Measurements from ENCODE around the gene CYTH1.

DNA sequence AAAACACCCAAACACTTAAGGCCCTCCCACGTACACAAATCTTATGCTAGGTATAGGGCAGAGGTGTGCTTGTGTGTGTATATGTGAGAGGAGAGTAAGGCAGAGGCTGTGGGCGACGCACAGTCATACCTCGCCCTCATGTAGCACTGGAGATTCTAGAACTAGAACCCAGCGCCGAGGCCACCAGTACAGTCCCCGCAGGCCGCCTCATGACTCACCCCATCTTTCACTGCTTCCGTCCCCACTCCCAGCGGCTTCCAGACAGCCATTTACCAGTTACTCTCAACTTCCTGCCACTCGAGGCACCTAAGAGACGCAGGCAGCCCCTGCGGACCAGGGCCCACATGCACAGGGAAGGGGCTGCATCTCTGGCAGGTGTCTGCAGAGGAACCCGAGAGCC lies 23.2 kb upstream of the CYTH1 start:
- no peak for TF ChIP-seq CTCF (IDR thresholded peaks at IDR 0.05; ENCODE audit: insufficient read depth, low read depth, low read length)
- no peak for TF ChIP-seq EZH2 (IDR thresholded peaks at IDR 0.05; ENCODE audit: insufficient read depth, low read length)

Measured in astrocyte (in vitro differentiated cells and primary cell).